ENCODE results near the gene SRSF4.

The SRSF4 gene

GRCh38 chr1:29200906-29201594 is 19.4 kb upstream of the SRSF4 start:
- no peak for DNase-seq

- DNase-seq: no peak
Measured at GRCh38 chr1:29197993-29198392, 16.3 kb upstream of the SRSF4 start.

- DNase-seq: peak; percentile 5
Measured at GRCh38 chr1:29197590-29197924, 15.9 kb upstream of the SRSF4 start.

GRCh38 chr1:29196863-29197589 is 15.3 kb upstream of the SRSF4 start:
- DNase-seq: no peak

GRCh38 chr1:29195881-29196291 is 14.2 kb upstream of the SRSF4 start:
- DNase-seq: no peak

GRCh38 chr1:29193879-29194455 is 12.3 kb upstream of the SRSF4 start:
- no peak for DNase-seq

GRCh38 chr1:29190718-29191117 is 9.0 kb upstream of the SRSF4 start:
- no peak for DNase-seq

GRCh38 chr1:29186707-29187106 is 5.0 kb upstream of the SRSF4 start:
- no peak for DNase-seq

- DNase-seq: no peak
Measured at GRCh38 chr1:29186252-29186651, 4.6 kb upstream of the SRSF4 start.

GRCh38 chr1:29183287-29183686 is 1.6 kb upstream of the SRSF4 start:
- no peak for DNase-seq

GRCh38 chr1:29180497-29181412 is 945 bp downstream of the SRSF4 start:
- DNase-seq: peak; percentile 28

- DNase-seq: no peak
Measured at GRCh38 chr1:29179641-29180184, 2.0 kb downstream of the SRSF4 start.

GRCh38 chr1:29177022-29177705 is 4.5 kb downstream of the SRSF4 start:
- DNase-seq: no peak

GRCh38 chr1:29176576-29176975 is 5.1 kb downstream of the SRSF4 start:
- DNase-seq: no peak

GRCh38 chr1:29172415-29172939 is 9.2 kb downstream of the SRSF4 start:
- no peak for DNase-seq

- DNase-seq: no peak
Measured at GRCh38 chr1:29171521-29171920, 10.2 kb downstream of the SRSF4 start.

- no peak for DNase-seq
Measured at GRCh38 chr1:29171089-29171488, 10.6 kb downstream of the SRSF4 start.

GRCh38 chr1:29169976-29170375 is 11.7 kb downstream of the SRSF4 start:
- no peak for DNase-seq

- no peak for DNase-seq
Measured at GRCh38 chr1:29167904-29168303, 13.8 kb downstream of the SRSF4 start.

- DNase-seq: no peak
Measured at GRCh38 chr1:29166291-29166878, 15.3 kb downstream of the SRSF4 start.

GRCh38 chr1:29164588-29164987 is 17.1 kb downstream of the SRSF4 start:
- DNase-seq: no peak
